Adrenal gland (tissue), 12 donors: ENCODE measurements around the gene PIGA. TPM values are rescaled to one million over a fixed set of nuclear protein-coding genes. Genes with fewer than 3 reads are reported as not detected.
A peak's percentile ranks its signal among the peaks of the same experiment; 100 is the strongest.

Source experiments
- DNase-seq, 7 donors: peaks; one replicate each; pipeline ENCODE4 v3.0.0-alpha.2; 2019 to 2020
- H3K27ac ChIP-seq, 5 donors: fragments of 200-600 bp; sonication (generic) in 4 of 5; 1 replicate in 3 of 5; 2 replicates in 2 of 5; pipeline versions ENCODE4 v1.5.1 to v1.8.0; 2016 to 2020; ENCODE audit warnings: mild to moderate bottlenecking in 1 of 5
- H3K27me3 ChIP-seq: fragments of 200-600 bp; 2 replicates; pipeline ENCODE4 v1.8.0; 2021
- H3K36me3 ChIP-seq, 2 donors: fragments of 200-600 bp; replicated peaks in 1 of 2; 1 replicate in 1 of 2; 2 replicates in 1 of 2; pipeline versions ENCODE4 v1.5.1 to v1.8.0; 2018 to 2022
- H3K4me1 ChIP-seq, 2 donors: fragments of 200-600 bp; replicated peaks in 1 of 2; 1 replicate in 1 of 2; 2 replicates in 1 of 2; pipeline versions ENCODE4 v1.5.1 to v1.8.0; 2018 to 2021
- H3K4me3 ChIP-seq, 4 donors: fragments of 200-600 bp; sonication (generic) in 3 of 4; one replicate each; pipeline ENCODE4 v1.5.1; 2016 to 2018
- H3K9me3 ChIP-seq, 3 donors: fragments of 200-600 bp; sonication (generic) in 1 of 3; replicated peaks in 1 of 3; 1 replicate in 2 of 3; 2 replicates in 1 of 3; pipeline versions ENCODE4 v1.5.1 to v1.8.0; 2016 to 2021
- CTCF ChIP-seq, 6 experiments: fragments of 450-650 bp in 4 of 6; fragments of 200-600 bp in 2 of 6; sonication (generic) in 1 of 6; IDR thresholded peaks; 1 replicate in 5 of 6; 2 replicates in 1 of 6; pipeline versions ENCODE4 v1.5.1 to v1.8.0; 2016 to 2021; ENCODE audit warnings: antibody characterized with exemption in 6 of 6, mild to moderate bottlenecking in 2 of 6, moderate library complexity in 1 of 6
- POLR2A ChIP-seq, 2 donors: fragments of 450-650 bp; IDR thresholded peaks; one replicate each; pipeline ENCODE4 v1.6.1; 2017; ENCODE audit warnings: antibody characterized with exemption in 2 of 2, mild to moderate bottlenecking in 2 of 2, moderate library complexity in 1 of 2
- WGBS, 4 donors: extraction: QIAGEN DNeasy Blood & Tissue Kit in 2 of 4; methylation state at CpG; one replicate each; pipeline versions ENCODE4 v1.1.5 to v1.1.7; 2013 to 2017; 5-methylcytosine and 5-hydroxymethylcytosine counted together
- intact Hi-C, 2 donors: fragments of 100-400 bp; cut with DNase I; formaldehyde crosslinking; loops; one replicate each; pipeline versions ENCODE4 v1.14.1 to v1.15.0; 2022 to 2023
- polyA plus RNA-seq, 3 donors: library from polyadenylated mRNA; stranded (reverse); fragments of 200-250 nt in 2 of 3; fragments of 350-450 nt in 1 of 3; fragmentation: Illumina TruSeq in 1 of 3; extraction: RNeasy Lipid Tissue Mini Kit (QIAGEN cat#74804) in 1 of 3; gene quantifications; one replicate each; pipeline ENCODE4 v1.2.3, GENCODE V29; 2013 to 2014
- total RNA-seq, 9 donors: library from RNA; depleted of rRNA in 4 of 9; stranded (reverse); fragments of >200 nt in 4 of 9; fragments of 120-200 nt in 1 of 9; fragmentation: NEBNext Ultra II Directional in 1 of 9; extraction: Animal tissue kit (Norgen Biotek cat#: 25700) in 1 of 9; gene quantifications; one replicate each; pipeline versions ENCODE4 v1.1.0 to v1.2.4, GENCODE V29; 2013 to 2023
- donor health status: healthy with polysubstance abuse.
- donor health status: Bipolar disorder and iron deficiency.
- donor health status: DM: yes; HTN: yes; CAD: no.
- donor health status: DM: no; HTN: no; CAD: no.
- donor health status: DM: no; HTN: no; CAD: no.
- donor health status: DM: yes; HTN: yes; CAD: no.

PIGA gene
- total and polyA plus RNA-seq, 12 donors = 1.1 to 8.8 (median 5.5) TPM

- TF ChIP-seq CTCF (IDR thresholded peaks at IDR 0.05) = no peak
- TF ChIP-seq POLR2A (IDR thresholded peaks at IDR 0.05) = no peak
- 45 to 69% (median 60%) methylated on average over 3 to 4 of the region's 4 CpGs for WGBS, 4 donors
- no peaks in the 10 kb centered on the region for H3K27me3 ChIP-seq
- H3K9me3 ChIP-seq = no peaks in the 10 kb centered on the region
- no peak overlapping the region for H3K27ac ChIP-seq
- H3K4me1 ChIP-seq = peaks cover 0 to 4% of the 10 kb centered on the region in 2 donors
- intact Hi-C loops = no loop called here
- peak in 6 of 7 donors; percentile 38 to 64 (median 54) for DNase-seq
- no peaks in the 10 kb centered on the region for H3K36me3 ChIP-seq
- no peak overlapping the region for H3K4me3 ChIP-seq
Measured at GRCh38 chrX:15301924-15302323, 33.4 kb downstream of the PIGA start.

GRCh38 chrX:15299941-15300851 lies 35.1 kb downstream of the PIGA start:
- peaks cover 0 to 4% of the 10 kb centered on the region in 2 donors for H3K4me1 ChIP-seq
- H3K27me3 ChIP-seq = no peaks in the 10 kb centered on the region
- no peaks in the 10 kb centered on the region for H3K36me3 ChIP-seq
- no peaks in the 10 kb centered on the region for H3K9me3 ChIP-seq
- WGBS, 4 donors = 52 to 64% (median 59%) methylated on average over 4 of the region's 4 CpGs
- intact Hi-C loops = no loop called here
- peak overlapping the region in 1 of 5 donors; percentile 46 for H3K27ac ChIP-seq
- DNase-seq = no peak
- TF ChIP-seq POLR2A (IDR thresholded peaks at IDR 0.05) (no peak), CTCF (IDR thresholded peaks at IDR 0.05) (peak; percentile 29 to 62 (median 43))
- H3K4me3 ChIP-seq = no peak overlapping the region

- Histone ChIP-seq H3K4me1 (peaks cover 0 to 4% of the 10 kb centered on the region in 2 donors), H3K4me3 (no peak overlapping the region), H3K9me3 (no peaks in the 10 kb centered on the region), H3K27ac (peak overlapping the region in 1 of 5 donors; percentile 64), H3K36me3 (no peaks in the 10 kb centered on the region), H3K27me3 (no peaks in the 10 kb centered on the region)
- TF ChIP-seq CTCF (IDR thresholded peaks at IDR 0.05) (no peak), POLR2A (IDR thresholded peaks at IDR 0.05) (no peak)
- intact Hi-C loops = no loop called here
- 57 to 81% (median 76%) methylated on average over 1 to 3 of the region's 3 CpGs for WGBS, 4 donors
- no peak for DNase-seq
Measured at GRCh38 chrX:15298780-15299179, 36.5 kb downstream of the PIGA start.

- 34 to 49% (median 45%) methylated on average over 2 of the region's 2 CpGs for WGBS, 4 donors
- Histone ChIP-seq H3K27ac (peak overlapping the region in 1 of 5 donors; percentile 64), H3K4me1 (peaks cover 0 to 4% of the 10 kb centered on the region in 2 donors), H3K9me3 (no peaks in the 10 kb centered on the region), H3K4me3 (no peak overlapping the region), H3K27me3 (no peaks in the 10 kb centered on the region), H3K36me3 (no peaks in the 10 kb centered on the region)
- DNase-seq = no peak
- TF ChIP-seq POLR2A (IDR thresholded peaks at IDR 0.05) (no peak), CTCF (IDR thresholded peaks at IDR 0.05) (no peak)
- intact Hi-C loops = no loop called here
Measured at GRCh38 chrX:15298201-15298600, 37.1 kb downstream of the PIGA start.
